Measurements from ENCODE around the gene TMEM156.
A peak's percentile ranks its signal among the peaks of the same experiment; 100 is the strongest.

Gene TMEM156

GRCh38 chr4:38987491-38987890 is 44.7 kb downstream of the TMEM156 start:
- H3K4me3 ChIP-seq (ENCODE audit: low read length), result no peak overlapping the region

GRCh38 chr4:38985410-38986100 is 46.7 kb downstream of the TMEM156 start:
- no peaks in the 10 kb centered on the region for H3K9me3 ChIP-seq (ENCODE audit: insufficient read depth, low read length)
- TF ChIP-seq EZH2phosphoT487 (IDR thresholded peaks at IDR 0.05; ENCODE audit: low read depth), result no peak
- no peak for TF ChIP-seq CTCF (IDR thresholded peaks at IDR 0.05; ENCODE audit: low read depth, low read length)
- H2AFZ ChIP-seq (ENCODE audit: low read depth, low read length), result 0 out of 2 replicates have a peak overlapping the region, but pooled peaks have one; percentile 17
- no peaks in the 10 kb centered on the region for H3K27me3 ChIP-seq (ENCODE audit: low read depth, low read length)
- no peaks in the 10 kb centered on the region for H4K20me1 ChIP-seq (ENCODE audit: insufficient read depth, low read length)
- H3K79me2 ChIP-seq (ENCODE audit: low read length), result no peaks in the 10 kb centered on the region
- H3K4me2 ChIP-seq (ENCODE audit: low read length), result peak overlapping the region; percentile 66
- peaks cover 26% of the 10 kb centered on the region for H3K36me3 ChIP-seq (replicated peaks; ENCODE audit: low read depth, low read length)
- peaks cover 57% of the 10 kb centered on the region for H3K4me1 ChIP-seq (ENCODE audit: low read length)
- peak overlapping the region; percentile 41; the same call in 1 of the 2 replicates for H3K9ac ChIP-seq (ENCODE audit: low read length)
- H3K4me3 ChIP-seq (ENCODE audit: low read length), result peak overlapping the region; percentile 29
- peak overlapping the region; percentile 59 for H3K27ac ChIP-seq (ENCODE audit: low read length)

More at GRCh38 chr4:38987491-38987890, 44.7 kb downstream of the TMEM156 start:
- Histone ChIP-seq H3K27ac (ENCODE audit: low read length) (peak overlapping the region; percentile 23; the same call in 1 of the 2 replicates), H3K4me2 (ENCODE audit: low read length) (no peak overlapping the region), H2AFZ (ENCODE audit: low read depth, low read length) (no peak overlapping the region), H4K20me1 (ENCODE audit: insufficient read depth, low read length) (no peaks in the 10 kb centered on the region), H3K36me3 (replicated peaks; ENCODE audit: low read depth, low read length) (peaks cover 19% of the 10 kb centered on the region), H3K79me2 (ENCODE audit: low read length) (no peaks in the 10 kb centered on the region), H3K9me3 (ENCODE audit: insufficient read depth, low read length) (no peaks in the 10 kb centered on the region), H3K9ac (ENCODE audit: low read length) (no peak overlapping the region), H3K4me1 (ENCODE audit: low read length) (peaks cover 38% of the 10 kb centered on the region), H3K27me3 (ENCODE audit: low read depth, low read length) (no peaks in the 10 kb centered on the region)
- no peak for TF ChIP-seq EZH2phosphoT487 (IDR thresholded peaks at IDR 0.05; ENCODE audit: low read depth)
- TF ChIP-seq CTCF (IDR thresholded peaks at IDR 0.05; ENCODE audit: low read depth, low read length), result no peak

GRCh38 chr4:38983787-38984598 is 48.2 kb downstream of the TMEM156 start:
- no peak overlapping the region for H3K4me3 ChIP-seq (ENCODE audit: low read length)
- H3K4me2 ChIP-seq (ENCODE audit: low read length), result no peak overlapping the region
- no peak overlapping the region for H3K9ac ChIP-seq (ENCODE audit: low read length)
- no peaks in the 10 kb centered on the region for H3K9me3 ChIP-seq (ENCODE audit: insufficient read depth, low read length)
- no peaks in the 10 kb centered on the region for H4K20me1 ChIP-seq (ENCODE audit: insufficient read depth, low read length)
- no peak overlapping the region for H3K27ac ChIP-seq (ENCODE audit: low read length)
- no peak overlapping the region for H2AFZ ChIP-seq (ENCODE audit: low read depth, low read length)
- peaks cover 30% of the 10 kb centered on the region for H3K36me3 ChIP-seq (replicated peaks; ENCODE audit: low read depth, low read length)
- H3K79me2 ChIP-seq (ENCODE audit: low read length), result no peaks in the 10 kb centered on the region
- peaks cover 73% of the 10 kb centered on the region for H3K4me1 ChIP-seq (ENCODE audit: low read length)
- no peaks in the 10 kb centered on the region for H3K27me3 ChIP-seq (ENCODE audit: low read depth, low read length)
- no peak for TF ChIP-seq EZH2phosphoT487 (IDR thresholded peaks at IDR 0.05; ENCODE audit: low read depth)

- no peak overlapping the region for H3K9ac ChIP-seq (ENCODE audit: low read length)
- H3K4me1 ChIP-seq (ENCODE audit: low read length), result peaks cover 70% of the 10 kb centered on the region
- H4K20me1 ChIP-seq (ENCODE audit: insufficient read depth, low read length), result no peaks in the 10 kb centered on the region
- H3K79me2 ChIP-seq (ENCODE audit: low read length), result no peaks in the 10 kb centered on the region
- no peak overlapping the region for H3K27ac ChIP-seq (ENCODE audit: low read length)
- no peaks in the 10 kb centered on the region for H3K27me3 ChIP-seq (ENCODE audit: low read depth, low read length)
- H3K4me3 ChIP-seq (ENCODE audit: low read length), result no peak overlapping the region
- H3K36me3 ChIP-seq (replicated peaks; ENCODE audit: low read depth, low read length), result peaks cover 33% of the 10 kb centered on the region
- no peak overlapping the region for H2AFZ ChIP-seq (ENCODE audit: low read depth, low read length)
- no peak for TF ChIP-seq EZH2phosphoT487 (IDR thresholded peaks at IDR 0.05; ENCODE audit: low read depth)
- no peak overlapping the region for H3K4me2 ChIP-seq (ENCODE audit: low read length)
- no peaks in the 10 kb centered on the region for H3K9me3 ChIP-seq (ENCODE audit: insufficient read depth, low read length)
These were observed 48.9 kb downstream of the TMEM156 start for GRCh38 chr4:38983291-38983690.
